Measurements from ENCODE around the gene UGGT1.

GRCh38 chr2:128169497-128169896 is 78.5 kb downstream of the UGGT1 start:
- TF ChIP-seq EZH2 (IDR thresholded peaks at IDR 0.05; ENCODE audit: low read length): no peak
- TF ChIP-seq, protein P1, sequence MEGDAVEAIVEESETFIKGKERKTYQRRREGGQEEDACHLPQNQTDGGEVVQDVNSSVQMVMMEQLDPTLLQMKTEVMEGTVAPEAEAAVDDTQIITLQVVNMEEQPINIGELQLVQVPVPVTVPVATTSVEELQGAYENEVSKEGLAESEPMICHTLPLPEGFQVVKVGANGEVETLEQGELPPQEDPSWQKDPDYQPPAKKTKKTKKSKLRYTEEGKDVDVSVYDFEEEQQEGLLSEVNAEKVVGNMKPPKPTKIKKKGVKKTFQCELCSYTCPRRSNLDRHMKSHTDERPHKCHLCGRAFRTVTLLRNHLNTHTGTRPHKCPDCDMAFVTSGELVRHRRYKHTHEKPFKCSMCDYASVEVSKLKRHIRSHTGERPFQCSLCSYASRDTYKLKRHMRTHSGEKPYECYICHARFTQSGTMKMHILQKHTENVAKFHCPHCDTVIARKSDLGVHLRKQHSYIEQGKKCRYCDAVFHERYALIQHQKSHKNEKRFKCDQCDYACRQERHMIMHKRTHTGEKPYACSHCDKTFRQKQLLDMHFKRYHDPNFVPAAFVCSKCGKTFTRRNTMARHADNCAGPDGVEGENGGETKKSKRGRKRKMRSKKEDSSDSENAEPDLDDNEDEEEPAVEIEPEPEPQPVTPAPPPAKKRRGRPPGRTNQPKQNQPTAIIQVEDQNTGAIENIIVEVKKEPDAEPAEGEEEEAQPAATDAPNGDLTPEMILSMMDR (optimal IDR thresholded peaks at IDR 0.05 in 1 of 3, IDR thresholded peaks at IDR 0.05 in 1 of 3, conservative IDR thresholded peaks at IDR 0.05 in 1 of 3; ENCODE audit: extremely low read depth in 1 of 3, insufficient read depth in 2 of 3, low read length in 3 of 3): no peak

Data from keratinocyte (primary cell).